ENCODE measurements around the gene JAKMIP2.
"Not testable (repeated sequence)": the region's sequence is repeated elsewhere in the genome, so short reads cannot be mapped to it uniquely, and the experiment has no call there.

JAKMIP2 gene

GRCh38 chr5:147746986-147747385 is 35.5 kb downstream of the JAKMIP2 start:
- no peak for DNase-seq (ENCODE audit: low spot score)

GRCh38 chr5:147743678-147744374 is 38.7 kb downstream of the JAKMIP2 start:
- no peak for DNase-seq (ENCODE audit: low spot score)

GRCh38 chr5:147743012-147743411 is 39.5 kb downstream of the JAKMIP2 start:
- no peak for DNase-seq (ENCODE audit: low spot score)

- no peak for DNase-seq (ENCODE audit: low spot score)
Observed at GRCh38 chr5:147742151-147742550, 40.4 kb downstream of the JAKMIP2 start.

- DNase-seq (ENCODE audit: low spot score), result no peak
Observed at GRCh38 chr5:147740864-147741263, 41.7 kb downstream of the JAKMIP2 start.

GRCh38 chr5:147737921-147738320 is 44.6 kb downstream of the JAKMIP2 start:
- no peak for DNase-seq (ENCODE audit: low spot score)

- DNase-seq (ENCODE audit: low spot score), result no peak
Observed at GRCh38 chr5:147735621-147736125, 46.9 kb downstream of the JAKMIP2 start.

- DNase-seq (ENCODE audit: low spot score), result no peak
Observed at GRCh38 chr5:147734894-147735293, 47.6 kb downstream of the JAKMIP2 start.

GRCh38 chr5:147733075-147733474 is 49.5 kb downstream of the JAKMIP2 start:
- no peak for DNase-seq (ENCODE audit: low spot score)

GRCh38 chr5:147732291-147732883 is 50.1 kb downstream of the JAKMIP2 start:
- DNase-seq (ENCODE audit: low spot score), result no peak

GRCh38 chr5:147731431-147732290 is 50.9 kb downstream of the JAKMIP2 start:
- no peak for DNase-seq (ENCODE audit: low spot score)

- DNase-seq (ENCODE audit: low spot score), result no peak
Observed at GRCh38 chr5:147727200-147727599, 55.3 kb downstream of the JAKMIP2 start.

GRCh38 chr5:147721191-147721960 is 61.2 kb downstream of the JAKMIP2 start:
- DNase-seq (ENCODE audit: low spot score), result not testable (repeated sequence)

GRCh38 chr5:147713550-147714295 is 68.8 kb downstream of the JAKMIP2 start:
- DNase-seq (ENCODE audit: low spot score), result no peak

GRCh38 chr5:147712598-147712997 is 69.9 kb downstream of the JAKMIP2 start:
- no peak for DNase-seq (ENCODE audit: low spot score)

GRCh38 chr5:147712019-147712418 is 70.5 kb downstream of the JAKMIP2 start:
- DNase-seq (ENCODE audit: low spot score), result no peak

- no peak for DNase-seq (ENCODE audit: low spot score)
Observed at GRCh38 chr5:147711019-147711418, 71.5 kb downstream of the JAKMIP2 start.

GRCh38 chr5:147708708-147709107 is 73.8 kb downstream of the JAKMIP2 start:
- no peak for DNase-seq (ENCODE audit: low spot score)

GRCh38 chr5:147704544-147704943 is 78.0 kb downstream of the JAKMIP2 start:
- no peak for DNase-seq (ENCODE audit: low spot score)

- no peak for DNase-seq (ENCODE audit: low spot score)
Observed at GRCh38 chr5:147701468-147701867, 81.1 kb downstream of the JAKMIP2 start.

- no peak for DNase-seq (ENCODE audit: low spot score)
Observed at GRCh38 chr5:147699496-147700088, 82.9 kb downstream of the JAKMIP2 start.

Measured in kidney tubule cell (primary cell).